Tibial artery (tissue), 4 donors: ENCODE measurements around the gene CT45A10.
"Not testable (repeated sequence)": the region's sequence is repeated elsewhere in the genome, so short reads cannot be mapped to it uniquely, and the experiment has no call there.

Experiments
- DNase-seq, 2 donors: peaks; one replicate each; pipeline ENCODE4 v3.0.0-alpha.2; 2019
- H3K27ac ChIP-seq, 2 donors: fragments of 200-600 bp; sonication (generic) in 1 of 2; 1 replicate in 1 of 2; 2 replicates in 1 of 2; pipeline ENCODE4 v1.5.1; 2018 to 2019; ENCODE audit warnings: mild to moderate bottlenecking in 1 of 2
- H3K27me3 ChIP-seq, 2 donors: fragments of 200-600 bp; sonication (generic) in 1 of 2; one replicate each; pipeline versions ENCODE4 v1.5.1 to v1.6.0; 2016 to 2019
- H3K36me3 ChIP-seq, 3 donors: fragments of 200-600 bp; sonication (generic) in 2 of 3; one replicate each; pipeline ENCODE4 v1.5.1; 2016 to 2019; ENCODE audit warnings: mild to moderate bottlenecking in 2 of 3
- H3K4me1 ChIP-seq, 4 donors: fragments of 200-600 bp; sonication (generic) in 2 of 4; 1 replicate in 3 of 4; 2 replicates in 1 of 4; pipeline ENCODE4 v1.5.1; 2016 to 2019
- H3K4me3 ChIP-seq, 2 donors: fragments of 200-600 bp; sonication (generic) in 1 of 2; 1 replicate in 1 of 2; 2 replicates in 1 of 2; pipeline ENCODE4 v1.5.1; 2018 to 2019; ENCODE audit warnings: mild to moderate bottlenecking in 2 of 2
- H3K9me3 ChIP-seq, 3 donors: fragments of 200-600 bp; sonication (generic) in 1 of 3; one replicate each; pipeline ENCODE4 v1.5.1; 2016 to 2019
- intact Hi-C: fragments of 100-400 bp; cut with DNase I; formaldehyde crosslinking; loops from one replicate; pipeline ENCODE4 v1.15.0; 2023; ENCODE audit warnings: low total_unique reads
- TF ChIP-seq, protein P1 (sequence below), 2 experiments: fragments of 200-600 bp in 1 of 2; fragments of 450-650 bp in 1 of 2; IDR thresholded peaks; one replicate each; pipeline ENCODE4 v1.5.1; 2017 to 2019; ENCODE audit warnings: antibody characterized with exemption in 2 of 2, mild to moderate bottlenecking in 1 of 2, moderate library complexity in 1 of 2

The CT45A10 gene

DNA sequence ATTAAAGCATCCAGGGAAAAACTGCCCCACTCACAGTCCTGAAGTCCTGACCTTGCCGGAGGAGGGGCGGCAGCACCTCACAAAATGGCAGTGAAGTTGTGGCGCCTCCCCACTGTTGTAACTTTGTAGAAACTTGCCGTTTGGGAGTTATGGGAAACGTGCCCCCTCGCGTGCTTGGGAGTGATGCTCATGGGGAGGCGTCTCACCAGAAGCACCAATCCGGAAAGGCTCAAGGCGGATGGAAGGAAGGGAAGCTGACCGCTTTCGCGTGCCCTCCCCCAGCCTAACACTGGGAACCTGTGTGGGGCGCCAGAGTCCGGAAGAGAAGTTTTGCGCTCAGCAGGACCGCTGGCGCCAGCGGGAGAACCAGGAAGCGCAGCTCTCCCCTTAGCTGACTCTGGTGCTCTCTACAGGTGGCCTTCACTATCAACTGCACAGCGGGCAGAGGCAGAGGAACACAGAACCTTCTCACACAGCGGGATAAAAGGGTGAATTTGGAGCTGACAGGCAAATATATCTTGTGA is at the start of gene CT45A10, which contains the start of gene SAGE1:
CT45A10 (minus strand) TSS at position 151 of the 524 bp plus-strand sequence. CDS start 8,100 bp downstream, outside the sequence.
SAGE1 (plus strand) TSS at position 423 of the 524 bp plus-strand sequence. CDS start 2,527 bp downstream, outside the sequence.
- peaks cover 0 to 11% (median 0%) of the 10 kb centered on the region in 3 donors for H3K9me3 ChIP-seq
- TF ChIP-seq, protein P1, sequence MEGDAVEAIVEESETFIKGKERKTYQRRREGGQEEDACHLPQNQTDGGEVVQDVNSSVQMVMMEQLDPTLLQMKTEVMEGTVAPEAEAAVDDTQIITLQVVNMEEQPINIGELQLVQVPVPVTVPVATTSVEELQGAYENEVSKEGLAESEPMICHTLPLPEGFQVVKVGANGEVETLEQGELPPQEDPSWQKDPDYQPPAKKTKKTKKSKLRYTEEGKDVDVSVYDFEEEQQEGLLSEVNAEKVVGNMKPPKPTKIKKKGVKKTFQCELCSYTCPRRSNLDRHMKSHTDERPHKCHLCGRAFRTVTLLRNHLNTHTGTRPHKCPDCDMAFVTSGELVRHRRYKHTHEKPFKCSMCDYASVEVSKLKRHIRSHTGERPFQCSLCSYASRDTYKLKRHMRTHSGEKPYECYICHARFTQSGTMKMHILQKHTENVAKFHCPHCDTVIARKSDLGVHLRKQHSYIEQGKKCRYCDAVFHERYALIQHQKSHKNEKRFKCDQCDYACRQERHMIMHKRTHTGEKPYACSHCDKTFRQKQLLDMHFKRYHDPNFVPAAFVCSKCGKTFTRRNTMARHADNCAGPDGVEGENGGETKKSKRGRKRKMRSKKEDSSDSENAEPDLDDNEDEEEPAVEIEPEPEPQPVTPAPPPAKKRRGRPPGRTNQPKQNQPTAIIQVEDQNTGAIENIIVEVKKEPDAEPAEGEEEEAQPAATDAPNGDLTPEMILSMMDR (IDR thresholded peaks at IDR 0.05): no peak
- H3K36me3 ChIP-seq: no peaks in the 10 kb centered on the region
- H3K27me3 ChIP-seq: no peaks in the 10 kb centered on the region
- no peak for DNase-seq
- intact Hi-C loops: no loop called here
- no peak within 1 kb of the TSS for H3K27ac ChIP-seq
- no peak within 1 kb of the TSS for H3K4me3 ChIP-seq
- no peaks in the 10 kb centered on the region for H3K4me1 ChIP-seq

DNA sequence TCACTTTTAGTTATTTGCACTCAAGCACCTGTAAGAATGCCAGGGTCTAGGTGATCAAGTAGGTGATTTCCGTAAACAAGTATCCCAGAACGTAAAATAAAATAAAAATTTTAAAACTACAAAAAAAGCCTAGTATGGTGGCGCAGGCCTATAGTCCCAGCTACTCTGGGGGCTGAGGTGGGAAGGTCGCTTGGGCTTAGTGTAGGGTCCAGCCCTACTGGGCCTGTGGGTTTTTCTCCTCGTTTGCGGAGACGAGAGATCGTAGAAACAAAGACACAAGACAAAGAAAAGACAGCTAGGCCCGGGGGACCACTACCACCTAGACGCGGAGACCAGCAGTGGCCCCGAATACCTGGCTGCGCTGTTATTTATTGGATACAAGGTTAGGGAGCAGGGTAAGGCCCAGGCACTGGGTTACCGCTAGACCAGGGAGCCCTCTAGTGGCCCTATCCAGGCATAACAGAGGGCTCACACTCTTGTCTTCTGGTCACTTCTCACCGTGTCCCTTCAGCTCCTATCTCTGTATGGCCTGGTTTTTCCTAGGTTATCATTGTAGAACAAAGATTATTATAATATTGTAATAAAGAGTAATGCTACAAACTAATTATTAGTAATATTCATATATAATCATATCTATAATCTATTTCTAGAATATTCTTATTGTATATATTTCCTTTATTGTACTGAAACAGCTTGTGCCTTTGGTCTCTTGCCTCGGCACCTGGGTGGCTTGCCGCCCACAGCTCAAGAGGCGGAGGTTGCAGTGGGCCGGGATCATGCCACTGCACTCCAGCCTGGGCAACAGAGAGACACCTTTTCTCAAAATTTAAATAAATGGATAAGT is 38.6 kb upstream of the CT45A10 start:
- DNase-seq: peak in 1 of 2 donors; percentile 22
- Histone ChIP-seq H3K4me3 (no peak overlapping the region), H3K27me3 (no peaks in the 10 kb centered on the region), H3K27ac (no peak overlapping the region), H3K4me1 (no peaks in the 10 kb centered on the region), H3K36me3 (no peaks in the 10 kb centered on the region), H3K9me3 (no peaks in the 10 kb centered on the region)
- TF ChIP-seq, protein P1 (IDR thresholded peaks at IDR 0.05): peak in 1 of 2 experiments; percentile 46
- intact Hi-C loops: no loop called here

DNA sequence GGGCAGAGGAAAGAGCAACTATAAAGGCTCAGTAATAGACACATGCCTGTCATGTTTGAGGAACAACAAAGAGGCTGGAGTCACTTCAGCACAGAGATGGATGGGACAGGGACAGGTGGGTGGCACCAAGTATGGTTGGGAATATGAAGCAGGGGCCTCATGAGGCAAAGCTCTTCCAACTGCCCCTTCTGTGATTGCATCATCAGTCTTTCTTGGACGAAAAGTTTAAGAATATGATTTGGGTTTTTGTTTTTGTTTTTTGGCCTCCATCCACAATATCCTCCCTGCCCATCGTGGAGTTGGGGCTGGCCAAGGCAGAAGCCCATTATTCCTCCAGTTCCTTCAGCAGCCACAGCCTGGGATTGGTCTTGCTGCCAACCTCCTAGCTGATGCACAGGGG is 34.7 kb upstream of the CT45A10 start:
- TF ChIP-seq, protein P1 (IDR thresholded peaks at IDR 0.05): no peak
- intact Hi-C loops: no loop called here
- DNase-seq: no peak
- no peak overlapping the region for H3K4me3 ChIP-seq
- no peaks in the 10 kb centered on the region for H3K36me3 ChIP-seq
- H3K4me1 ChIP-seq: no peaks in the 10 kb centered on the region
- no peak overlapping the region for H3K27ac ChIP-seq
- no peaks in the 10 kb centered on the region for H3K27me3 ChIP-seq
- no peaks in the 10 kb centered on the region for H3K9me3 ChIP-seq

DNA sequence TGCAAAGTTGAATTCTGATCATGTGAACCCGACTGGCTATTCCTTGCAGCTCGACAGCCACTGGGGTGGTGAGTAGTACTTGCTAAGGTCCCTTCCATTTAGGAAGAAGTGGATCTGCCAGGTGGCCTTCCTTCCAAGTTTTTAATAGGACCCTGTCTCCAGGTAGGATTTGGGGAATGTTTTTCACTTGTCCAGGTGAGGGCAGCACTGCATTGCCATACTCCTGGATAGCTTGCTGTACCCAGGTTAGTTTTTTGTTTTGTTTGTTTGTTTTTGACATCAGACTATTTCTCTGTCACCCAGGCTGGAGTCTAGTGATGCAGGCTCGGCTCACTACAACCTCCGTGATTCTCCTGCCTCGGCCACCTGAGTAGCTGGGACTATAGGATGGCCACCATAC is 30.1 kb upstream of the CT45A10 start:
- TF ChIP-seq, protein P1 (IDR thresholded peaks at IDR 0.05): no peak
- H3K4me1 ChIP-seq: no peaks in the 10 kb centered on the region
- H3K4me3 ChIP-seq: no peak overlapping the region
- no peaks in the 10 kb centered on the region for H3K36me3 ChIP-seq
- no peaks in the 10 kb centered on the region for H3K27me3 ChIP-seq
- no peaks in the 10 kb centered on the region for H3K9me3 ChIP-seq
- intact Hi-C loops: no loop called here
- no peak overlapping the region for H3K27ac ChIP-seq
- DNase-seq: no peak

DNA sequence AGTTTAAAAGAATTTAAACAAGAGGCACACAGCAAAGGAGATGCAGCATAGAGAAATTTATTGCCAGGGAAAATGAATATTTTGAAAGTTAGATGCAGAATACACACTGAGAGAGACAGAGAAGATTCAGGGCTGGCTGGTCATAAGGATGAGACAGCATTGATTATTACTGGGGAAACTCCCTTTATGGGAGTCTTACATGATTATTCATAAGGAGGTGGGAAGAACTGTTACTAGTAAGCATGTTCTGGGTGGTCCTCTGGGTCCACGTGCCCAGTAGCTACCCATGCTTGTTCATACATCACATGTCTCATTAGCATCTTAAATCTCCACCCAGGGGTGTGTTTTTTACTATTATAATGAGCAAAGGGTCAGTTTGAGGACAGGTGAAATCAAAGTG is 27.3 kb upstream of the CT45A10 start:
- H3K27ac ChIP-seq, H3K27me3 ChIP-seq, intact Hi-C loops, DNase-seq, H3K4me3 ChIP-seq, H3K4me1 ChIP-seq, H3K36me3 ChIP-seq, H3K9me3 ChIP-seq: not testable (repeated sequence)

DNA sequence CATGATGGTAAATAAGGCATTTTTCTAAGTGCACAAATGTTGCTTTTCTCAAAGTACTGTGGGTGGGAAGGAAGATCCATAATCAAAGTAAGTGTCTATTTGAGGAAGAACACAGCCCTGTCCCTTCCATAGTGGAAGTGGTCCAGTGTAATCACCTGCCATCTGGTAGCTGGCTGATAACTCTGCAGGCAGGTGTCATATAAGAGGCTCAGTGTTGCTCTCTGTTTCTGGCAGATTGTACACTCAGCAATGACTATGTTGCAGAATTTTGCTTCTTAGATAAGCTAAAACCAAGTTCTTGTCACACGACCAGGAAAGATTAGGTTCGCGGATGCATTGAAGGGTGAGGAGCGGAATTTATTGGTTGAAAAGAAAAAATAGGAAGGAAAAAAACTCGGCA is 21.2 kb upstream of the CT45A10 start:
- Histone ChIP-seq H3K4me1 (no peaks in the 10 kb centered on the region), H3K36me3 (no peaks in the 10 kb centered on the region), H3K9me3 (no peaks in the 10 kb centered on the region), H3K27me3 (no peaks in the 10 kb centered on the region), H3K4me3 (no peak overlapping the region), H3K27ac (no peak overlapping the region)
- intact Hi-C loops: no loop called here
- no peak for DNase-seq
- TF ChIP-seq, protein P1 (IDR thresholded peaks at IDR 0.05): no peak
